Umbilical cord (tissue), 2 donors: ENCODE results near the gene SERPINA6. TPM values are rescaled to one million over a fixed set of nuclear protein-coding genes. Genes with fewer than 3 reads are reported as not detected.
"Not testable (repeated sequence)": the region's sequence is repeated elsewhere in the genome, so short reads cannot be mapped to it uniquely, and the experiment has no call there.

Source experiments
- DNase-seq: peaks from one replicate; pipeline ENCODE4 v3.0.0-alpha.2; 2015; ENCODE audit warnings: low spot score
- total RNA-seq: library from RNA; depleted of rRNA; stranded (reverse); fragments of >200 nt; gene quantifications from one replicate; pipeline ENCODE4 v1.2.3, GENCODE V29; 2014; ENCODE audit warnings: low replicate concordance; ENCODE audit not compliant: insufficient read depth

SERPINA6 gene
- total RNA-seq, 1 donor from 2014 or later = 2.4 TPM

DNA sequence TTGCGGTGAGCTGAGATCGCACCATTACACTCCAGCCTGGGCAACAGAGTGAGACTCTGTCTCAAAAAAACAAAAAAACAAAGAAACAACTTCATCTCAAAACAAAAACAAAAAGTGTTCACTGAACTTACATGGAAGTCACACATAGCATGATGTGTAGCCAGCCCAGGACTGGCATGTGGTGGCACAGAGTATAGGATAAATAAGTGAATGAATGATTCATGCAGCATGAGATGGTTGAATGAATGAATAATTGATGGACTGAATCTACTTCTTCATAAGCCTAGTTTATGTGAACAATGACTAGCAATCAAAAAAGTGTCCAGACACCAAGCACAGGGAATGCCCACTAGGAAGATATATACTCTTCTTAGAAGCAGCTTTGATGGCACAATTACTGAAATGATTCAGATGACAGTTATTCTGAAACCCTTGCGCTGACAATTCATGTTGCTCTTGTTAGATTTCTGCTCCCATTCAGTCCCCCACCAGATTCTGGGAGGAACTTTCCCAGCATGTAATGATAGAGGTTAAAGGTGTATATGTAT is 31.6 kb upstream of the SERPINA6 start:
- no peak for DNase-seq

DNA sequence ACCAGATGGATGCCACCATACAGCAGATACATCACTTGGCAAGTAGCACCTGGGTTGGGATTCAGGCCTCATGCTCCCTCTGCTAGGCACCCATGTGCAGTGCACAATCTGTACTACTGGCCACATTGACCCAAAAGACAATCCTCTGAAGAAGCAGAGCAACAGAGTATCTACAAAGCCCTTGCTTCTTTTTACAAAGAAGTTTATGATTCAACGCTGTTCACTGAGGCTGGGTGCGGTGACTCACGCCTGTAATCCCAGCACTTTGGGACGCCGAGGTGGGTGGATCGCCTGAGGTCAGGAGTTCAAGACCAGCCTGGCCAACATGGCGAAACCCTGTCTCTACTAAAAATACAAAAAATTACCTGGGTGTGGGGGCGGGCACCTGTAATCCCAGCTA is 31.1 kb upstream of the SERPINA6 start:
- DNase-seq = not testable (repeated sequence)

DNA sequence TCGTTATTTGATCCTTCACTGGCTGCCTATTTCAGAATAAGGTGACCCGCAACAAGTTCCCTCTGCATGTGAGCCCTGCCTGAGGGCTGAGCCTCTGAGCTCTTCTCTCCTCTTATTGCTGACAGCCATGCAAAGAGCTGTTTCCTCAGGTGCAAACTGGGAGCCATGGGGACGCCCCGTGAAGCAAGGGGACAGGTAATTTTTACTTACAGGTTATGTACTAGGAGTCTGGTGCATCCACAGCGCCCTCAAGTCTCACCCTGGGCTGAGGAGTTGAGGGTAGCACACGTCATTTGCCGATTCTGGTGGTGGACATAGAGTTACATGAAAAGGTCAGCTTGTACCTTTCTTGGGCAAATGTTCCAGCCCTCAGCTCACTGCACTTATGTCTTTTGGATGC is 26.1 kb upstream of the SERPINA6 start:
- DNase-seq = no peak

DNA sequence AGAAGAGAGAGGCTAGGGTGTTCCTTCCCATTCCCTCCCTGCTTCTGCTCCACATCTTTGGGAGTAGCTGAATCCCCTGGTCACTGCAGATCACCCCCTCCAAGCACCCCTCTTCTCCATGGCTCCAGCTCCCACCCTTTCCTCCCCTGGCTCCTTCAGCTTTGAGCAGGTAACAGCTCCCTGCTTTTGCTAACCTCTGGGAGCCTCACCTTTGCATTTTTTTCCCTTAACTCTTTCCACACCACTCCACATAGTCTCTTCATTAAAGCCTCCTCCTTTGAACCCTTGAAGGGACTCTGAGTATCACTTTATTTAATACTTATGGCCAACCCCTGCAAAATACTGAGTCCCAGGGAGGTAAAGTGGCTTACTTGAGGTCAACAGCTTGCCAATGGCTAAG is 25.7 kb upstream of the SERPINA6 start:
- DNase-seq = no peak

DNA sequence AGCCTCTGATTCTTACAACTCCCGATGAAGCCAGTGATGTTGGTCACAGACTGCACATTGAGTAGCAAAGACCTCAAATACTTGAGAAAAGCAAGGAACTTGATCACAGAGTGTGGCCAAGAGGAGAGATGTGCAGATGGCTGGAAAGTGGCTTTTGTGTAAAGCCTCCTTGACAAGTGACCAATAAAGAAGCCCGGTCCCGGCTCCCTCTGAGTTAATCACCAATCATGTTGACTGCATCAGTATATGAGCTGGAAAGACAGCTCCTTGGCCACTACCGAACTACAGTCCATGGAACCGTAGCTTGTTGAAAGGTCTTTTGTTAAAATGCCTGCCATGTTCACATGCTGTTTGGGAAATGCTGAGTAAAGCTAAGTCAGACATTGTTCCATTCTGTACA is 23.7 kb upstream of the SERPINA6 start:
- DNase-seq = no peak

DNA sequence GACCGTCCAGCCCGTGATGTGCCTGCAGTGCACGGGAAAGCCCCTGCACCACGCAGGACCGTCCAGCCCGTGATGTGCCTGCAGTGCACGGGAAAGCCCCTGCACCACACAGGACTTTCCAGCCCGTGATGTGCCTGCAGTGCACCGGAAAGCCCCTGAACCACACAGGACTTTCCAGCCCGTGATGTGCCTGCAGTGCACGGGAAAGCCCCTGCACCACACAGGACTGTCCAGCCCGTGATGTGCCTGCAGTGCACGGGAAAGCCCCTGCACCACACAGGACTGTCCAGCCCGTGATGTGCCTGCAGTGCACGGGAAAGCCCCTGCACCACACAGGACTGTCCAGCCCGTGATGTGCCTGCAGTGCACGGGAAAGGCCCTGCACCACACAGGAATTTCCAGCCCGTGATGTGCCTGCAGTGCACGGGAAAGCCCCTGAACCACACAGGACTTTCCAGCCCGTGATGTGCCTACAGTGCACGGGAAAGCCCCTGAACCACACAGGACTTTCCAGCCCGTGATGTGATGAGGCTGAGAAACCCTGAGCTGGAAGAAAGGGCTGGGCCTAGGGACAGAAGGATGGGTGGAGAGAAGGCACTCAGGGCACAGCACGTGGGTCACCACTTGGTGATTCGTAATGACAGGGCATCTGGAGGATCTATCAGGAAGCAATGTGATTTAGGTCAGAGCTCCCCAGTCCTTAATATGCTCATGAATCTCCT is 23.1 kb upstream of the SERPINA6 start:
- DNase-seq = not testable (repeated sequence)

DNA sequence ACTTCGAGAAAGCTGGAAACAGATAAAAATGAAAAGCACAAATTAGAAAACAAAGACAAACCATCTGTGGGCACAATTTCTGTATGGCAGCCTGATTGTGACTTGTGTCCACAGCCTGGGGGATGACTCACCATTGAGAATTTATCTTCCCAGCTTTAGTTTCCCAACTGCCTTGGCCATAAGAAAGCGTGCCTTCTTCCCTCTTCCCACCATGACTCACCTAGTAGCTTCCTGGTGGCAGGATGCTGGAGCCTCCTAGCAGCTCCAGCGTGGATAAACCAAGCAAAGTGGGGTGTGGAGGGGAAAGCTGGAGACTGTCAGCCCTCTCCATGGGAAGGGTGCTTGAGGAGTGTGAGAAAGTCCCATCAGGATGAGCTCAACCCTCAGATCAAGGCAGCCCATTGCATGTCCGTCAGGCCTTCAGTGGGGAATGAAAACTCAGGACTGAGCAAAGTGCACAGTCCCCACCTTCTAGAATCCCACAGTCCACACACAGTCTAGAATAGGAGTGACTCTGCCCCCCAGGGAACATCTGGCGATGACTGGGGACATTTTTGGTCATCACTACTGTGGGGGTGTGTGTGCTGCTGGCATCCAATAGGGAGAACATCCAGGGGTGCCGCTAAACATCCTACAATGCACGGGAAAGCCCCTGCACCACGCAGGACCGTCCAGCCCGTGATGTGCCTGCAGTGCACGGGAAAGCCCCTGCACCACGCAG is 22.4 kb upstream of the SERPINA6 start:
- DNase-seq = peak; percentile 21

DNA sequence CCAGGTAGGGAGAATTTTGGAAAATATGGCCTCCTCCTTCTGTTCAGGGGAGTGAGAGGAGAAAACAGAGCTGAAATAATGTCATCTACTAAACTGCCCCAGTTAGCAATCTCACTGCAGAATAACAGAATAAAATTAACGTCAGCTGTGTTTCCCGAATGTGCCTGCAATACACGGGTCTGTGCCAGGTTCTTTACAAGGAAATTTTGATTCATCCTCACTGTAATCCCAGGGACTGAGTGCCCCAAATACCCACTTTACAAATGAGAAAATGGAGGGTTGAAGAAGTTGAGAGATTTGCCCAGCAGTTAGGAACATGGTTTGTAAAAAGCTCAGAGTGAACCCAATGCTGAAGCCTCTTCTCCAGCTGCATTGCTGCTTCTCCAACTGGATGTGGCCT is 21.3 kb upstream of the SERPINA6 start:
- no peak for DNase-seq

DNA sequence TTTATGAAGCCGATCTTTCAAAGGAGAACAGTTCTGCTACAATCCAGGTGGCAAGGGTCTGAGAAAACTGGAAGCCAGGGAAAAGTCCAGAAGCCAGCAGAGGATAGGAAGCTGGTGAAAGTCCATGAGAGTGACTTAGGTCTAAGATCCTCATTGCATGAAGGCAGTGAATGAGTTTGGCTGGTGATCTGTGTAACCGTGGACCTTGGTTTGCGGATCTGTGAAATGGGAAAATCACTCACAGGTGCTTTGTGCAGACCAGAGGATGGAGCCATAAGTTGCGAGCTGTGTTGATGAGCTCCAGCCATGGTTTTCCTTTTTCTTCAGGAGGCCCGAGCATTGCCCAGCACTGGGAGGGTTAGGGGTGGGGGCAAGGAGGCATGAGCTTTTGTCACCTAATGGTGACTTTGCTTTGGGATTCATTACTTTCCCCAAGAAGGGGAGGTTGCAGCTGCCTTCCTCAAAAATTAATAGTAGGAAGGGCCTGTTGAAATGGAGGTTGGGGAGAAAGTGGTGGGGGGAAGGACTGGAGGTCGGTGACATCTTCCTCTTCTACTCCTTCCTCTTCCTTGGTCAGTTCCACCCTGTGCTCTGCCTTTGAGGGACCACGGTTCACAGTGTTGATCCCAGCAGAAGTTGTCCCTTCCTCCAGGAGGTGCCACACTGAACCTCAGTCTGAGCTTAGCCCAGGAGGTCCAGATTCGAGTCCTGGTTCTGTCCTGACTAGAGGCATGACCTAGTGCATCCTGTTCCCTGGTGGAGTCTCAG is 20.3 kb upstream of the SERPINA6 start:
- no peak for DNase-seq

DNA sequence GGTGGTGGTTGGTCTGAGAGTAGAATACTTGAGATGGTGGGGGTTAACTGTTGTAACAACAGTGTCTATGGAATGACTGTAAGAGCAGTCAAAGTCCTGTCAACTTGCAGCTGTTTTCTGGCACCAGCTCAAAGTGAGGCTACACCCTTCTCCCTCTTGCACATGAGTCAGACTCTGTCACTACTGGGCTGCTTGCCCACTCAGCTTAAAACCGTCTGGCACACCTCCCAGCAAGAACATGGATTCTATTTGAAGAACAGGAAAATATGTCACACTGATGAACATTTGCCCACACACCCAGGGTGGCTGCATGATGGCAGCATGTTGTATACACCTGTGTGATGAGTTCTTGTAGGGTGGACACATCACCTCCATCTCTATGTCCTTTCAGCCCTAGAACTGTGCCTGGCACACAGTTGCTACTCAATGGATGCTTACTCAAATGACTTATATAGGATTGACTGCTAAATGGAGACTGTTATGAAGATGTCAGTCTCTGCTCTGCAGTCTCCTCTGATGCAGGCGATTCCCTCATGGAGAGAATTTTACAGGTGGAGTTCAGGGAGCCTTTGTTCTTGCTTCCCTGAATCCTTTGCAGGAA is 19.3 kb upstream of the SERPINA6 start:
- DNase-seq = peak; percentile 97

DNA sequence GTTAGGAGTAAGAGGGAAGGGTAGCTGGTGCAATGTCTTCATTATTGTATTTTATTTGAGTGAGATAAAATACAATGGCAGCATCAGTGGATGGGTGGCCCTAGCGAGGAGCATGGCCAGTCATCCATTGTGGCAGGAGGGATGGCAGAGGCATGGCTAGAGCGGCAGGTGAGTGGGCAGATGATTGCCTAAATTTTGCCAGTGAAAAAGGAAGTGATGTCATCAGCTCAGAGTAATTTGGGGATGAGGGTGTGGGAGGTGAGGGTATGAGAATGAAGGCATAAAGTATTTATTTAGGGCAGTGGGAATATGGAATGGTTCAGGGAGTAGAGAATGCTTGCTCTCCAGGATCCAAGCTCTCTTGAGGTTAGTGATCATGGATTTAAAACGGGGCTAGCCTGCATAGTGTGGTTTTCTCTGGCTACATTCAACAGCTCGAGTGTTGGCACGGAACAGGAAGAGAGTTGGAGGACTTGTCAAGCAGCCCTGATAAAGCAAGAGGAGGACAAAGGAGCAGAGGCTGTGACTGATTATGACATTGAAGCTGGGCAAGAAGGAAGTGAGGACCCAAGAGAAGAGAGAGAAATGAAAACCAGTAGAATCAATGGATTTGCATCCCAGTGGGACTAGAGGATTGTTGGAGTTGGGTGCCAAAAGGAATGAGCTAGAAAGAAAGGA is 18.7 kb upstream of the SERPINA6 start:
- no peak for DNase-seq

DNA sequence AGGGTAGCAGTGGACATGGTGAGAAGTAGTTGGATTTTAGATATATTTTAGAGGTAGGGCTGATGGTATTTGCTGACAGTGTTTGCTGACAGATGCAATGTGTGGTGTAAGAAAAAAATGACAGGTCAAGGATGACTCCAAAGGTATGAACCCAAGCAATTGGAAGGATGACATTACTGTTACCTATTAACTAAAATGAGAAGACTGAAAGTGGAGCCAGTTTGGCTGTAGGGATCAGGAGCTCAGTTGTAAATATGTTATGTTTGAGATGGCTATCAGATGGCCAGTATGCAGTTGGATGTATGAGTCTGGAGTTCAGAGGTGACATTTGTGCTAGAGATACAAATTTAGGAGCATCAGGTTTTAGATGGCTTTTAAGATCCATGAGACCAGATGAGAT is 17.4 kb upstream of the SERPINA6 start:
- no peak for DNase-seq

DNA sequence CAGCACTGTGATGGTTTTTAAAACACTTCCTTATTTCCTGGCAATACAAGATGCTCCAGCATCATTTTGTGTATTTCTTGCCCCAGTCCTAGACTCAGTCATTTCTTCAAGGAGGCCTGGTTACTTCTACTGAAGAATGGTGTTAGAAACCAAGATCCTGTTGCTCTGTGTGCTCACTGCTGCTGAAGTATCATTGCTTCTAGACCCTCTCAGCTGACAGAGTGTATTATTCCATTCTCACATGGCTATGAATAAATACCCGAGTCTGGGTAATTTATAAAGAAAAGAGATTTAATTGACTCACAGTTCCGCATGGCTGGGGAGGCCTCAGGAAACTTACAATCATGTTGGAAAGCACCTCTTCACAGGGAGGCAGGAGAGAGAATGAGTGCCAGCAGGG is 14.9 kb upstream of the SERPINA6 start:
- DNase-seq = no peak

DNA sequence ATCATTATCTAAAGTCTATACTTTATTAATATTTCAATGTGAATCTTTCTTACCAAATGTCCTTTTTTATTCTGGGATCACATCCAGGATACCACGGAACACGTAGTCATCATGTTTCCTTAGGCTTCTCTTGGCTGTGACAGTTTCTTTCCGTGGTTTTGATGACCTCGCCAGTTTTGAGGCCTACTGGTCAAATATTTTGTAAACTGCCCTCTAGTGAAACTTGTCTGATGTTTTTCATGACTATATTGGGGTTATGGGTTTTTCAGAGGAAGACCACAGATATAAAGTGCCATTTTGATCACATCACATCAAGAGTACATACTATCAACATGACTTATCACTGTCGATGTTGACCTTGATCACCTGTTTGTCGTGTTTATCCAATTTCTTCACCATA is 14.1 kb upstream of the SERPINA6 start:
- DNase-seq = no peak

DNA sequence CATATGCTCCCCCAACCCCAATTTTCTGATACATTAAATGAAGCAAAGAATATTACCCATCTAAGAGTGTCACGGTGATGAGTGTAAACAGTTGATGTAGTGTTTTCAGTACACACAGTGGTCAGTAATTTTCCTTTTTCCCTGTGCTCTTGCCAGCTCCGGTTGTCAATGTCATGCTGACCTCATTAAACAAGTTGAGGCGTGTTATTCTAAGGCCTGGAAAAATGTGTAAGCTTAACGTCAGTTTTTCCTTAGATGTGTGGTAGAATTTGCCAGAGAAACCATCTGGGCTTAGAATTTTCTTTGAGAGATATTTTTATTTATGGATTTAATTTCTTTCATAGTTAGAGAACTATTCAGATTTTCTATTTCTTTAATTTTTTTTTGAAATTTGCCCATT is 11.7 kb upstream of the SERPINA6 start:
- DNase-seq = no peak

DNA sequence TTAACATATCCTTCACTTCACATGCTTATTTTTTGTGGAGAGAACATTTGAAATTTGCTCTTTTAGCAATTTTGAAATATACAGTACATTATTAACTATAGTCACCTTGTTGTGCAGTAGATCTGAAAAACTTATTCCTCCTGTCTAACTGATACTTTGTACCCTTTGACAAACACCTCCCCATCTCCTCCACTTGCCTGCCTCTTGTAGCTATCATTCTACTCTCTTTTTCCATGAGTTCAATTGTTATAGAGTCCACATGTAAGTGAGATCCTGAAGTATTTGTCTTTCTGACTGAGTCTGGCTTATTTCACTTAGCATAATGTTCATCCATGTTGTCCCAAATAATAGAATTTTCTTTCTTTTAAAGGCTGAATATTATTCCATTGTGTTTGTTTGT is 9.5 kb upstream of the SERPINA6 start:
- DNase-seq = no peak

DNA sequence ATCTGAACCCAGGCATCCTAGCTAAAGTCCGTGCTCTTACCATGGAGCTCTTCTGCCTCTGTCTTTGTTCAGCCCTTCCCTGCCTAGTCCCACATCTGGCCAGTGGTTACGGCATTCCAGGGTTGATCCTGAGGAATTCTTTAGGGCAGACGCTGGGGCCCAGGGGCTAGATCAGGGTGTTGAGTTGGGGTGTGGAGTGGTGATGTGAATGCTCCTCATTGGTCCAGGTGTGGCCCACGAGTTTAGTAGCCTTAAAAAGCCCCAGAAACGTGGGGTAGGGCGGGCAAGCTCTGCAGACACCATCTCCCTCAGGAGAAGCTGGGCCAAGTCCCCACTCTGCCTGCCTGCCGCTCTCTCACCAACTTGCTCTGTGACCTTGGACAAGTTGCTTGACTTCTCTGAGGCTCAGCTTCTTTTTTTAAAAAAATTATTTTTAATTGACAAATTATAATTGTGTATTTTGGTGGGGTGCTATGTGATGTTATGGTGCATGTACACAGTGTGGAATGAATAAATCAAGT is 9.0 kb upstream of the SERPINA6 start:
- no peak for DNase-seq

DNA sequence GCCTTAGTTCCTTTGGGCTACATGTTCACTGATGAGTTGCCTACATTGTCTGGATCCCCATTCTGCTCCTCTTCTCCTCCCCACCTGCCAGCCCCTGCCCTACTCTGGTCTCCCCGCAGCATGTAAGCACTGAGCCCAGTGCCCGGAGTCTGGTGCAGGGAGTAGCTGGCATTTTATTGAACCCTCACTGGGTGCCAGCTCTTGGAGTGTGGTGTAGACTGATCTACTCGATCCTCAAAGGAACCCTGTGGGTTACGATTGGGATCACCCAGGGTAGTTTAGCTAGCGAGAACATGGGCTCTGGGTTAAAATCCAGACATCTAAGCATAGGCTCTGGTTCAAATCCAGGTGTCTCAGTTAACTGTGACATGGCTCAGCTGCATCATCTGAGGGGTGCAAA is 8.3 kb upstream of the SERPINA6 start:
- DNase-seq = no peak

DNA sequence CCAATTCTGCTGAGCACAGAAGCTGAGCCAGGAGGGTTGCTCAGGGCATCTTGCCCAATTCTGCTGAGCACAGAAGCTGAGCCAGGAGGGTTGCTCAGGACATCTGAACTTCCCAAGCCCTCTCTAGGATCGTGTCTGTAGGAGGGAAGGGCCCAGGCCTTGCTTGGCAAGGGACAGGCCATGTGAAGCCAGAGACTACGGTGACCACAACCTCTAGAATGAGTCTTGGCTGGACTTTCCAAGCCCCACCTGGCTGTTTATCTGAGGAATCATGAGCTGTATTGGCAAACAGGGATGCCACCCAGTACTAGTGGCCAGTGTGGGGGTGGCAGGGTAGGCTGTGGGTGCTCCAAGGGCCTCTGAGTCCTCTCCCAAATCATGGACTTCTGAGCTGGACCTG is 7.7 kb upstream of the SERPINA6 start:
- no peak for DNase-seq

DNA sequence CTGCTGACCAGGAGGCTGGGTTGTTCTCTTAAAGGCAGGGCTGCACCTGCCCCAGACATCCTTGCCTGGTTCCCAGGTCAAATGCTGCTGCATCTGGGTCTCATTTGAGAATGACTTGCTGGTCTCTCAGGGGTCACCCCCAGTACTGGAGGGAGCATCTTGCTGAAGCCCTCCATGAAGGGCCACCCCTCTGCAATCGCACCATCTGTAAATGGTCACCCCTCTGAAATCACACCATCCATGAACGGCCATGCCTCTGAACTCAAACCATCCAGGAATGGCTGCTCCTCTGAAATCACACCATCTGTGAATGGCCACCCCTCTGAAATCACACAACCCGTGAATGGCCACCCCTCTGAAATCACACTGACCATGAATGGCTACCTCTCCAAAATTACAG is 7.3 kb upstream of the SERPINA6 start:
- no peak for DNase-seq

DNA sequence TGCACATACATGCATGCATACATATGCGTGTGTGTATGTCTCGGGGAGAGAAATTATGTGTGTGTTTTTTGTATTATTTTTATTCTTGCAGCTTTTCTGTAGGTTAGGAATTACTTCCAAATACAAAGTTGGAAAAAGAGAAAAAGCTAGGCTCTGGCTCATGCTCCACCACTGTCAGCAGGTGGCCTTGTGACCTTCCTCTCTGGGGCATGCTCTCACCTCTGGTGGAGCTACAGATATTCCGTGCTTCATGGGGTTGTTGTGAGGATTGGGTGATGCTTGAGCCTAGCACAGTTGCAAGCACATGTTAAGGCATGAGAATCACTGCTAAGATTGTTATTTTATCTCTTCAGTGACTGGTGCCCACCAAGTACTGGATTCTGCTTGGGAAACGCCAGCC is 6.7 kb upstream of the SERPINA6 start:
- no peak for DNase-seq
